ENCODE data around the gene MED23. TPM values are rescaled to one million over a fixed set of nuclear protein-coding genes. Genes with fewer than 3 reads are reported as not detected.

The MED23 gene
- total RNA-seq, 1 donor from 2014 or later: 29.5 TPM

DNA sequence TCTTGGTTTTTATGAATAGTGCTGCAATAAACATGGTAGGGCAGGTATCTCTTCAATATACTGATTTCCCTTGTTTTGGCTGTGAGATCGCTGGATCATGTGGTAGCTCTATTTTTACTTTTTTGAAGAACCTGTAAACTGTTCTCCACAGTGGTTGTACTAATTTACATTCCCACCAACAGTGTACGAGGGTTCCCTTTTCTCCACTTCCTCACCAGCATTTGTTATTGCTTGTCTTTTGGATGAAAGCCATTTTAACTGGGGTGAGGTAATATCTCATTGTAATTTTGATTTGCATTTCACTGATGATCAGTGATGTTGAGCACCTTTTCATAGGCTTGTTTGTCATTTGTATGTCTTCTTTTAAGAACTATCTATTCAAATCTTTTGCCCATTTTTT is 63.0 kb downstream of the MED23 start:
- no peaks in the 10 kb centered on the region for H3K27me3 ChIP-seq (ENCODE audit: insufficient read depth, low read length)
- Mint-ChIP-seq H3K27ac (ENCODE audit: unreplicated experiment) (no peak overlapping the region), H3K4me3 (ENCODE audit: unreplicated experiment) (no peak overlapping the region), H3K9me3 (ENCODE audit: unreplicated experiment) (no peaks in the 10 kb centered on the region), H3K36me3 (ENCODE audit: low read depth, unreplicated experiment) (no peaks in the 10 kb centered on the region), H3K27me3 (ENCODE audit: low read depth, unreplicated experiment) (no peaks in the 10 kb centered on the region), H3K4me1 (ENCODE audit: low read depth, unreplicated experiment) (no peaks in the 10 kb centered on the region)
- no peaks in the 10 kb centered on the region for H3K9me3 ChIP-seq (ENCODE audit: insufficient read depth, low read depth, low read length)
- no peak overlapping the region for H2AFZ ChIP-seq (ENCODE audit: low read depth, low read length)
- DNase-seq (ENCODE audit: low read depth): no peak
- TF ChIP-seq EZH2 (IDR thresholded peaks at IDR 0.05; ENCODE audit: insufficient read depth, low read length): no peak
- TF ChIP-seq, protein P1, sequence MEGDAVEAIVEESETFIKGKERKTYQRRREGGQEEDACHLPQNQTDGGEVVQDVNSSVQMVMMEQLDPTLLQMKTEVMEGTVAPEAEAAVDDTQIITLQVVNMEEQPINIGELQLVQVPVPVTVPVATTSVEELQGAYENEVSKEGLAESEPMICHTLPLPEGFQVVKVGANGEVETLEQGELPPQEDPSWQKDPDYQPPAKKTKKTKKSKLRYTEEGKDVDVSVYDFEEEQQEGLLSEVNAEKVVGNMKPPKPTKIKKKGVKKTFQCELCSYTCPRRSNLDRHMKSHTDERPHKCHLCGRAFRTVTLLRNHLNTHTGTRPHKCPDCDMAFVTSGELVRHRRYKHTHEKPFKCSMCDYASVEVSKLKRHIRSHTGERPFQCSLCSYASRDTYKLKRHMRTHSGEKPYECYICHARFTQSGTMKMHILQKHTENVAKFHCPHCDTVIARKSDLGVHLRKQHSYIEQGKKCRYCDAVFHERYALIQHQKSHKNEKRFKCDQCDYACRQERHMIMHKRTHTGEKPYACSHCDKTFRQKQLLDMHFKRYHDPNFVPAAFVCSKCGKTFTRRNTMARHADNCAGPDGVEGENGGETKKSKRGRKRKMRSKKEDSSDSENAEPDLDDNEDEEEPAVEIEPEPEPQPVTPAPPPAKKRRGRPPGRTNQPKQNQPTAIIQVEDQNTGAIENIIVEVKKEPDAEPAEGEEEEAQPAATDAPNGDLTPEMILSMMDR (IDR thresholded peaks at IDR 0.05; ENCODE audit: insufficient read depth, low read depth, low read length): no peak
- FAIRE-seq: no peak
- no peak overlapping the region for H3K4me3 ChIP-seq (ENCODE audit: insufficient read depth, low read depth, low read length)
- H3K79me2 ChIP-seq (ENCODE audit: insufficient read depth, low read length): no peaks in the 10 kb centered on the region
- H3K36me3 ChIP-seq (ENCODE audit: insufficient read depth, low read length): no peaks in the 10 kb centered on the region
- H3K27ac ChIP-seq (ENCODE audit: low read depth, low read length): no peak overlapping the region
- H3K4me2 ChIP-seq (ENCODE audit: low read length): no peak overlapping the region
- no peaks in the 10 kb centered on the region for H4K20me1 ChIP-seq (ENCODE audit: insufficient read depth, low read length)
- no peaks in the 10 kb centered on the region for H3K4me1 ChIP-seq (ENCODE audit: insufficient read depth, low read length)
- H3K9ac ChIP-seq (ENCODE audit: low read length): no peak overlapping the region

DNA sequence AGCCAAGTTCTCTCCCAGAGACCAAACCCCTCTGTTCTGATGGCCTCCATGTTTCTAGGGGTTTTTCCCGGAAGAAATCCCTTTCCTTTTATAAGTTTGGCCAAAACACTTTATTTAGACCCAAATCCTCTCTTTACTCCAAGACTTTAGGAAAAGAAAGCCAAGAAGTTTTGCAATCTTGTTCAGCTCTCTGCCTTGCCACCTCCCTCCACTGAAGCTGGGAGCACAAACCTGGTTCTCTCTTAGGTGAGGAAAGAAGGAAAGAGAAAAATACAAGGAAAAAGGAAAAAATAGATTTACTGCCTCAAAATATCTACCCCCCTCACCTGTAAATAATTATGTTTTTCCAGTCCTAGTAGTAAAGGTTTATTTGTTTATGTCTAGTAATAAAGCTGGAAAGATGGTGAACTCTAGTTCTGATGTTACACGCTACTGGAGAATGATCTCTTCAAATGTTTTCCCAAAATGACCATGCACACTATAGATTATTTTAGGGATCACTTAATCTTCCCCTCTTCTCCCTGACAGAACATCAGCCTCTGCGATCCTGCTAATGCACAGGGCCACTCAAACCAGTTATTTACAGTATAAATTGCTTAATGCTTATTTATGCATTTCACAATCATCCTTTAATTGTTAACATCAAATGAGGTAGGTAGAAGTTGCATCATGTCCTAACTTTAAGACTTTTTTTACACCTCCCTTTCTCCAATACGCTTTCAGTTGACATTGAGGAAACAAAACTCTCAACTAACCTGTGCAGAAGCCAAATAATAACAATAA is 65.9 kb downstream of the MED23 start:
- Histone ChIP-seq H3K79me2 (ENCODE audit: insufficient read depth, low read length) (no peaks in the 10 kb centered on the region), H3K4me2 (ENCODE audit: low read length) (no peak overlapping the region), H4K20me1 (ENCODE audit: insufficient read depth, low read length) (no peaks in the 10 kb centered on the region), H2AFZ (ENCODE audit: low read depth, low read length) (no peak overlapping the region), H3K36me3 (ENCODE audit: insufficient read depth, low read length) (no peaks in the 10 kb centered on the region), H3K9me3 (ENCODE audit: insufficient read depth, low read depth, low read length) (no peaks in the 10 kb centered on the region), H3K27ac (ENCODE audit: low read depth, low read length) (no peak overlapping the region), H3K27me3 (ENCODE audit: insufficient read depth, low read length) (no peaks in the 10 kb centered on the region), H3K4me3 (ENCODE audit: insufficient read depth, low read depth, low read length) (no peak overlapping the region), H3K4me1 (ENCODE audit: insufficient read depth, low read length) (no peaks in the 10 kb centered on the region), H3K9ac (ENCODE audit: low read length) (no peak overlapping the region)
- no peak for DNase-seq (ENCODE audit: low read depth)
- TF ChIP-seq, protein P1 (IDR thresholded peaks at IDR 0.05; ENCODE audit: insufficient read depth, low read depth, low read length): no peak
- no peak for TF ChIP-seq EZH2 (IDR thresholded peaks at IDR 0.05; ENCODE audit: insufficient read depth, low read length)
- no peak for FAIRE-seq
- Mint-ChIP-seq H3K27me3 (ENCODE audit: low read depth, unreplicated experiment) (no peaks in the 10 kb centered on the region), H3K9me3 (ENCODE audit: unreplicated experiment) (no peaks in the 10 kb centered on the region), H3K36me3 (ENCODE audit: low read depth, unreplicated experiment) (no peaks in the 10 kb centered on the region), H3K4me3 (ENCODE audit: unreplicated experiment) (no peak overlapping the region), H3K4me1 (ENCODE audit: low read depth, unreplicated experiment) (no peaks in the 10 kb centered on the region), H3K27ac (ENCODE audit: unreplicated experiment) (no peak overlapping the region)

DNA sequence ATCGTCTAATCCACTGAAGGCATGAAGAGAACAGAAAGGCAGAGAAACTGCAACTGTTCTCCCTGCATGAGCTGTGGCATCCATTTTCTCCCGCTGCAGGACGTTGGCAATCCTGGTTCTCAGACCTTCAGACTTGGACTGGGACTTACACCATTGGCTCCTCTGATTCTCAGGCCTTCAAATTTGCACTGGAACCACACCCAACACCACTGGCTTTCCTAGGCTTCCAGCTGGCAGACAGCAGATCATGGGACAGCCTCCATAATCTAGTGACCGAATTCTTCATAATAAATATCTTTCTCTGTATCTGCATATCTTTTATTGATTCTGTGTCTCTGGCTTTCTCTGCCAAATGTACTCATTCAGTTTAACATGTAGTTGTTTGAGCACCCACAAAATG is 69.1 kb downstream of the MED23 start:
- Histone ChIP-seq H3K36me3 (ENCODE audit: insufficient read depth, low read length) (no peaks in the 10 kb centered on the region), H3K9ac (ENCODE audit: low read length) (no peak overlapping the region), H2AFZ (ENCODE audit: low read depth, low read length) (no peak overlapping the region), H3K9me3 (ENCODE audit: insufficient read depth, low read depth, low read length) (no peaks in the 10 kb centered on the region), H3K4me1 (ENCODE audit: insufficient read depth, low read length) (no peaks in the 10 kb centered on the region), H3K27ac (ENCODE audit: low read depth, low read length) (no peak overlapping the region), H3K4me2 (ENCODE audit: low read length) (no peak overlapping the region), H4K20me1 (ENCODE audit: insufficient read depth, low read length) (no peaks in the 10 kb centered on the region), H3K79me2 (ENCODE audit: insufficient read depth, low read length) (no peaks in the 10 kb centered on the region), H3K4me3 (ENCODE audit: insufficient read depth, low read depth, low read length) (no peak overlapping the region), H3K27me3 (ENCODE audit: insufficient read depth, low read length) (no peaks in the 10 kb centered on the region)
- Mint-ChIP-seq H3K9me3 (ENCODE audit: unreplicated experiment) (no peaks in the 10 kb centered on the region), H3K36me3 (ENCODE audit: low read depth, unreplicated experiment) (no peaks in the 10 kb centered on the region), H3K27me3 (ENCODE audit: low read depth, unreplicated experiment) (no peaks in the 10 kb centered on the region), H3K4me3 (ENCODE audit: unreplicated experiment) (no peak overlapping the region), H3K27ac (ENCODE audit: unreplicated experiment) (no peak overlapping the region), H3K4me1 (ENCODE audit: low read depth, unreplicated experiment) (no peaks in the 10 kb centered on the region)
- no peak for TF ChIP-seq EZH2 (IDR thresholded peaks at IDR 0.05; ENCODE audit: insufficient read depth, low read length)
- DNase-seq (ENCODE audit: low read depth) (no peak), FAIRE-seq (no peak)

Data from astrocyte (in vitro differentiated cells and primary cell).